Left ventricle myocardium inferior (tissue), 1 donor: Measurements from ENCODE around the gene HPCAL1. TPM values are rescaled to one million over a fixed set of nuclear protein-coding genes. Genes with fewer than 3 reads are reported as not detected.
"Not testable (repeated sequence)": the region's sequence is repeated elsewhere in the genome, so short reads cannot be mapped to it uniquely, and the experiment has no call there.

Experiments used
- DNase-seq: peaks from one replicate; pipeline ENCODE4 v3.0.0-alpha.2; 2020
- H3K27ac ChIP-seq: fragments of 200-600 bp; replicated peaks from 2 replicates; pipeline ENCODE4 v1.8.0; 2021
- H3K27me3 ChIP-seq: fragments of 200-600 bp; 2 replicates; pipeline ENCODE4 v1.8.0; 2021; ENCODE audit warnings: low read depth
- H3K36me3 ChIP-seq: fragments of 200-600 bp; 2 replicates; pipeline ENCODE4 v1.8.0; 2021
- H3K4me1 ChIP-seq: fragments of 200-600 bp; 2 replicates; pipeline ENCODE4 v1.8.0; 2021
- H3K4me3 ChIP-seq: fragments of 200-600 bp; 2 replicates; pipeline ENCODE4 v1.8.0; 2021; ENCODE audit warnings: mild to moderate bottlenecking, moderate library complexity
- H3K9me3 ChIP-seq: fragments of 200-600 bp; replicated peaks from 2 replicates; pipeline ENCODE4 v1.8.0; 2021
- CTCF ChIP-seq: fragments of 200-600 bp; IDR thresholded peaks from 2 replicates; pipeline ENCODE4 v1.8.0; 2021; ENCODE audit warnings: antibody characterized with exemption, mild to moderate bottlenecking, borderline replicate concordance
- intact Hi-C: fragments of 100-400 bp; cut with micrococcal nuclease; formaldehyde crosslinking; loops from one replicate; pipeline ENCODE4 v1.11.0; 2022
- total RNA-seq: library from RNA; stranded (reverse); fragmentation: NEBNext Ultra II Directional; extraction: Animal tissue kit (Norgen Biotek cat#: 25700); gene quantifications from one replicate; pipeline ENCODE4 v1.2.1, GENCODE V29; 2021
- donor health status: DM: no; HTN: yes; CAD: no; lungs with severe emphysema.

Gene HPCAL1
- total RNA-seq, 1 donor from 2014 or later: 29.4 TPM

DNA sequence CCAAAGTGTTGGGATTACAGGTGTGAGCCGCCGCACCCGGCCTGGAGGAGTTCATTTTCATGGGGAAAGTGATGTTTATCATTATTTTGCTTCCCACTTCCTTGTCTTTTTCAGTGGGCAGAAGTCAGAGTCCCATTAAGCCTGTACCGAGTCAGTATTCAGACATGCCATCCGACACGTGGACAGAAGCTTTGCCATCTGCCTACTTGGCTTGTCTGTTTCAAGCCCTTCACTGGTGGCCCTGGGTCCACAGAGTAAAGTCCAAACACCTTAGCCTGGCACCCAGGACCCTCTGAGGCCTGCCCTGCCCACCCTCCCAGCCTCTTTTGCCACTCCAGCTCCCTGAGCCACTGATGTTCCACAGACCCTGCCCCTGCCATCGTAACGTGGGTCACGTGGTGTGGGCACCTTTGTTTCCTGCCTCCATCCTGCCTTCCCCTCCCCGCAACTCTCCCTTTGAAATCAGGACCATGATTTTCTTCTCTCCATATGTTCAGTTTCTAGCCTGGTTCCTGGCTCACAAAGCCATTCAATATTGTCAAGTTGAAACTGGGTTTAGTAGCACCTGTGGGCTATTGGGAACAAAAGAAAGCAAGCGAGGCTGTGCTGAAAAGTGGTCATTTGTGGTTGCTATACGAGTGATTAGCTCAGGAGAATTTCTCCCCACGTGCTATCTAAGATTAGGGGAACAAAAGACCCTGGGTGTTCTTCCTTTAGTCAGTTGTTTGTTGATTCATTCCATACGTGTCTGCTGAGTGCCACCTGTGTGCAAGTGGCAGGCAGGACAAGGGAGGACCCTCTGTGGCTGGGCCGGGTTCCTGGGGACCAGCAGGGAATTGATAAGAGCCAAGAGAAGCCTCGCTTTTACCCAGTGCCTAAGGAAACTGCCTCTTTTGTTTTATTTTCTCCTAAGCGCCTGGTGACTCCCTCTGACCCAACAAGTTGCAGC, 150.5 kb downstream of the HPCAL1 start:
- DNase-seq: no peak
- Histone ChIP-seq H3K4me3 (no peak overlapping the region), H3K4me1 (peaks cover 45% of the 10 kb centered on the region), H3K9me3 (no peaks in the 10 kb centered on the region), H3K36me3 (no peaks in the 10 kb centered on the region), H3K27ac (no peak overlapping the region), H3K27me3 (no peaks in the 10 kb centered on the region)
- intact Hi-C loops: no loop called here
- TF ChIP-seq CTCF: no peak

- no peak overlapping the region for H3K4me3 ChIP-seq
Measured at GRCh38 chr2:10453905-10454298, 151.2 kb downstream of the HPCAL1 start.

DNA sequence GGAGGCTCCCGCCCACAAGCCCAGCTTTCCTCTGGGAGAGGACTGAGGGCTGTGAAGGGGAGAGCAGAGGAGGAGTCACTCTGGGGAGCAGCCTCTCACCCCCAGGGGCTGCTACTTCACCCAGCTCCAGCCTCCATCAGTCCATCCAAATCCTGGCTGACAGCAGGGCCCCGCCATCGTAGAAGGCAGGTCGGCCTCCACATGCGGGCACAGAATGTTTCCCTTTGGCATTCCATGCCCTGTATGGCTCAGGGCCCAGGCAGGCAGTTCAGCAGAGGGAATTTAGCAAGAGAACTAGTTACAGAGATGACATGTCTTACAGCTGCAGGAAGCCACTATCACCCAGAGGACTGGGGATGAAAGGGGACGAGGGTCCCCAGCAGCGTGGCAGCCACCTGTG, 151.8 kb downstream of the HPCAL1 start:
- Histone ChIP-seq H3K27me3 (no peaks in the 10 kb centered on the region), H3K9me3 (no peaks in the 10 kb centered on the region), H3K27ac (peak overlapping the region; percentile 72), H3K4me1 (peaks cover 37% of the 10 kb centered on the region), H3K36me3 (no peaks in the 10 kb centered on the region), H3K4me3 (no peak overlapping the region)
- intact Hi-C loops: no loop called here
- DNase-seq: peak; percentile 62
- TF ChIP-seq CTCF: no peak

More at GRCh38 chr2:10453905-10454298, 151.2 kb downstream of the HPCAL1 start:
- TF ChIP-seq CTCF: no peak
- Histone ChIP-seq H3K9me3 (no peaks in the 10 kb centered on the region), H3K27me3 (no peaks in the 10 kb centered on the region), H3K27ac (peak overlapping the region; percentile 72), H3K4me1 (peaks cover 43% of the 10 kb centered on the region), H3K36me3 (no peaks in the 10 kb centered on the region)
- no peak for DNase-seq
- intact Hi-C loops: no loop called here

GRCh38 chr2:10457195-10457594, 154.5 kb downstream of the HPCAL1 start:
- DNase-seq, intact Hi-C loops, H3K27me3 ChIP-seq, H3K36me3 ChIP-seq, H3K27ac ChIP-seq, H3K9me3 ChIP-seq, H3K4me3 ChIP-seq: not testable (repeated sequence)
- peaks cover 30% of the 10 kb centered on the region for H3K4me1 ChIP-seq

DNA sequence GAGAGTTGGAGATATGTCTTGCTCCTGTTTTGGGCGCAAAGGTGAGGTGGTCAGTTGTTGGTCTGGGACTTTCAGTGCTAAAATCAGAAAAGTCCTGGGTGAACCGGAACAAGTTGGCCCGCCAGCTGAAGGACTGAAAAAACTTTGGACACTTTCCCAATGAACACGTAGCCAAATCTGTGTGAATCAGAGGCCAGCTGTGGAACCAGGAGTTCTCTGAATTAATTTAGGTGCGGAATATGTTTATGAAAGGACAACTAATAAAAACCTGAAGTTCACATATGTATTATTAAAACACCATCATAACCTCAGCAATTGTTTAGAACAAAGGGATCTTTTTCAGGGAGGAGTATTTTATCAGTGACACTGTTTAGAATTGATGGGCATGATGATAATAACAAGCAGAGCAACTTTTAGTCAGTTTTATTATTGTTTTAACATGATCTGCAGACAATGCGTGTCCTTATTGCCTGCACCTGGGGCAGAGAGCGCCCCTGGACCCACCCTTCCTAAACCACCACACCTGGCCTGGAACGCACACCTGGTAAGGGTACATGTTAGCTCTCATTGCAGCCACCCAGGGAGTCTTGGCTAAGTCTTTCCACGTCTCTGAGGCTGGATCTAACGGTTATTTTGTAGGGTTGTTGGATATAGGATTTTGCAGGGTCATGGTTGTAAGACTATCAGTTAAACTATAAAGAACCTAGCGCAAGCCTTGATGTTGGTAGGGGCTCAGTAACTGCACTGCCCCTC, 155.3 kb downstream of the HPCAL1 start:
- Histone ChIP-seq H3K9me3 (no peaks in the 10 kb centered on the region), H3K4me3 (no peak overlapping the region), H3K36me3 (no peaks in the 10 kb centered on the region), H3K4me1 (peaks cover 26% of the 10 kb centered on the region), H3K27ac (no peak overlapping the region), H3K27me3 (no peaks in the 10 kb centered on the region)
- no peak for DNase-seq
- no peak for TF ChIP-seq CTCF
- intact Hi-C loops: no loop called here
